HepG2 (cell line): ENCODE data around the gene ASB16. TPM values are rescaled to one million over a fixed set of nuclear protein-coding genes. Genes with fewer than 3 reads are reported as not detected.
A peak's percentile ranks its signal among the peaks of the same experiment; 100 is the strongest.

Source experiments
- CENPT ChIP-seq: sonication (generic); formaldehyde crosslinking; IDR thresholded peaks from 2 replicates; pipeline ENCODE4 v1.8.0; 2022; ENCODE audit warnings: low read depth, mild to moderate bottlenecking, moderate library complexity, missing genetic modification reagents
- FOXA3 ChIP-seq: IDR thresholded peaks from 2 replicates; pipeline ENCODE4 v1.6.1; 2016; ENCODE audit warnings: missing genetic modification reagents, missing compliant biosample characterization
- HOXA7 ChIP-seq: sonication (generic); formaldehyde crosslinking; IDR thresholded peaks from 2 replicates; pipeline ENCODE4 v1.8.1; 2022; ENCODE audit warnings: mild to moderate bottlenecking, missing genetic modification reagents, moderate library complexity
- KDM5B ChIP-seq: sonication (generic); formaldehyde crosslinking; IDR thresholded peaks from 2 replicates; pipeline ENCODE4 v1.4.0; 2020; ENCODE audit warnings: missing genetic modification reagents, mild to moderate bottlenecking, borderline replicate concordance
- NBN ChIP-seq: fragments of 450-650 bp; conservative IDR thresholded peaks from 2 replicates; pipeline ENCODE4 v1.6.1; 2017
- NCOA2 ChIP-seq: sonication (generic); formaldehyde crosslinking; IDR thresholded peaks from 2 replicates; pipeline ENCODE4 v1.8.0; 2022; ENCODE audit warnings: inconsistent platforms
- NFKBIZ ChIP-seq: IDR thresholded peaks from 2 replicates; pipeline ENCODE4 v1.6.1; 2018; ENCODE audit warnings: missing genetic modification reagents, missing compliant biosample characterization
- PPARG ChIP-seq: conservative IDR thresholded peaks from 2 replicates; pipeline ENCODE4 v1.6.1; 2016; ENCODE audit warnings: missing biosample characterization, missing genetic modification reagents
- RBAK ChIP-seq: sonication (generic); formaldehyde crosslinking; IDR thresholded peaks from 2 replicates; pipeline ENCODE4 v1.5.1; 2020; ENCODE audit warnings: mild to moderate bottlenecking, missing genetic modification reagents
- SOX5 ChIP-seq: IDR thresholded peaks from 2 replicates; pipeline ENCODE4 v1.6.1; 2016; ENCODE audit warnings: borderline replicate concordance
- SP5 ChIP-seq: IDR thresholded peaks from 2 replicates; pipeline ENCODE4 v1.6.1; 2016; ENCODE audit warnings: low read depth, borderline replicate concordance
- ZMYM4 ChIP-seq: sonication (generic); formaldehyde crosslinking; IDR thresholded peaks from 2 replicates; pipeline ENCODE4 v1.8.1; 2023; ENCODE audit warnings: mild to moderate bottlenecking, missing genetic modification reagents
- ZNF136 ChIP-seq: sonication (generic); formaldehyde crosslinking; IDR thresholded peaks from 2 replicates; pipeline ENCODE4 v1.8.1; 2022; ENCODE audit warnings: low read depth, mild to moderate bottlenecking, moderate library complexity, missing genetic modification reagents
- ZNF232 ChIP-seq: sonication (generic); formaldehyde crosslinking; IDR thresholded peaks from 2 replicates; pipeline ENCODE4 v1.4.0; 2020; ENCODE audit warnings: missing genetic modification reagents, borderline replicate concordance
- ZNF282 ChIP-seq: fragments of 450-650 bp; IDR thresholded peaks from 2 replicates; pipeline ENCODE4 v1.6.1; 2018; ENCODE audit not compliant: partially characterized antibody
- ZNF441 ChIP-seq: sonication (generic); formaldehyde crosslinking; IDR thresholded peaks from 2 replicates; pipeline ENCODE4 v1.7.0; 2021; ENCODE audit warnings: missing genetic modification reagents, borderline replicate concordance
- ZNF556 ChIP-seq: sonication (generic); formaldehyde crosslinking; IDR thresholded peaks from 2 replicates; pipeline ENCODE4 v1.4.0; 2020; ENCODE audit warnings: mild to moderate bottlenecking, missing genetic modification reagents, borderline replicate concordance
- ZNF577 ChIP-seq: sonication (generic); formaldehyde crosslinking; IDR thresholded peaks from 2 replicates; pipeline ENCODE4 v1.4.0; 2020; ENCODE audit warnings: mild to moderate bottlenecking, low read depth, missing genetic modification reagents, borderline replicate concordance
- ZNF629 ChIP-seq: sonication (generic); formaldehyde crosslinking; conservative IDR thresholded peaks from 2 replicates; pipeline ENCODE4 v1.5.0; 2020; ENCODE audit warnings: missing genetic modification reagents
- ZNF879 ChIP-seq: sonication (generic); formaldehyde crosslinking; IDR thresholded peaks from 2 replicates; pipeline ENCODE4 v1.8.1; 2023; ENCODE audit warnings: missing genetic modification reagents
- polyA plus RNA-seq, 8 experiments: library from polyadenylated mRNA; depleted of rRNA in 3 of 8; stranded (reverse) in 7 of 8; unstranded in 1 of 8; fragments of >200 nt; fragmentation: Illumina TruSeq in 4 of 8; extraction: Trizol in 4 of 8; gene quantifications; 2 replicates each; pipeline versions ENCODE4 v1.2.1 to v1.2.3, GENCODE V29; 2011 to 2016; ENCODE audit warnings: low read depth in 4 of 8, missing spikeins in 1 of 8, mixed read lengths in 1 of 8; ENCODE audit not compliant: insufficient read depth in 1 of 8
- total RNA-seq, 5 experiments: library from RNA; depleted of rRNA; stranded (reverse); fragments of >200 nt; fragmentation: Illumina TruSeq; extraction: Trizol; gene quantifications; 2 replicates each; pipeline ENCODE4 v1.2.3, GENCODE V29; 2016; ENCODE audit warnings: low read depth in 1 of 5
- TF ChIP-seq, protein P1 (sequence below): sonication (generic); formaldehyde crosslinking; conservative IDR thresholded peaks from 2 replicates; pipeline ENCODE4 v1.4.0; 2020; ENCODE audit warnings: missing genetic modification reagents
- TF ChIP-seq, protein P2 (sequence below): sonication (generic); formaldehyde crosslinking; IDR thresholded peaks from 2 replicates; pipeline ENCODE4 v1.4.0; 2020; ENCODE audit warnings: mild to moderate bottlenecking, missing genetic modification reagents
- TF ChIP-seq, protein P3 (sequence below): IDR thresholded peaks from 2 replicates; pipeline ENCODE4 v1.6.1; 2016
- TF ChIP-seq, protein P4 (sequence below): sonication (generic); formaldehyde crosslinking; IDR thresholded peaks from 2 replicates; pipeline ENCODE4 v1.5.1; 2020; ENCODE audit warnings: missing genetic modification reagents, mild to moderate bottlenecking, borderline replicate concordance

Gene ASB16
- total and polyA plus RNA-seq, 2 of the 13 experiments (the other 11 are each of a cell fraction or from before 2014, with no cell fraction given) = 0.07 TPM; not detected in 1

DNA sequence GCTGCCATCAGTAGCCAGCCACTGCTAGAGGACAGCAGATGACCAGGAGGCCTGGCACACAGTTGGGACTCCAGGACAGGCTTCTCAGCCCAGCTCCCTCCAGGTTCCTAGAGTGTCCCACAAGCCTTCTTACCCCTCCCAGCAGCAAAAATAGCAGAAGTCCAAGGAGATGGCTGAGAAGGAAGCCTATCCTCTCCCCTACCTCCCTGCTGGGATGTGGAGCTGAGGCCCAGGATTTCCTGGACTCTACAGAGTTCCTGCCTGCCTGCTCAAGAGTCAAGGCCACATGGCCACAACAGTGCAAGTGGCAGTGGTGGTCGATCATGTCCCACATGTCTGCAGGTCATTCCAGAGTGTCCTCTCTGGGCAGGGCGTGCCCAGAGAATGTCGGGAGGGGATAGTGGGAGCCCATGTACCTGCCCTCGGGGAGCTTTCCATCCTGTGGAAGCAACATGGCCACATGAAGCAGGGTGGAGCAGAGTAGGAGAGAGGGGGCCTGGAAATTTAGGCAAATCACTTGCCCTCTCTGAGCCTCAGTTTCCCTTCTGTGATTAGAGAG is 36.5 kb upstream of the ASB16 start (continued):
- peak; percentile 71 for TF ChIP-seq SOX5 (CRISPR knock-in tag)
- TF ChIP-seq RBAK = no peak
- TF ChIP-seq, protein P1, sequence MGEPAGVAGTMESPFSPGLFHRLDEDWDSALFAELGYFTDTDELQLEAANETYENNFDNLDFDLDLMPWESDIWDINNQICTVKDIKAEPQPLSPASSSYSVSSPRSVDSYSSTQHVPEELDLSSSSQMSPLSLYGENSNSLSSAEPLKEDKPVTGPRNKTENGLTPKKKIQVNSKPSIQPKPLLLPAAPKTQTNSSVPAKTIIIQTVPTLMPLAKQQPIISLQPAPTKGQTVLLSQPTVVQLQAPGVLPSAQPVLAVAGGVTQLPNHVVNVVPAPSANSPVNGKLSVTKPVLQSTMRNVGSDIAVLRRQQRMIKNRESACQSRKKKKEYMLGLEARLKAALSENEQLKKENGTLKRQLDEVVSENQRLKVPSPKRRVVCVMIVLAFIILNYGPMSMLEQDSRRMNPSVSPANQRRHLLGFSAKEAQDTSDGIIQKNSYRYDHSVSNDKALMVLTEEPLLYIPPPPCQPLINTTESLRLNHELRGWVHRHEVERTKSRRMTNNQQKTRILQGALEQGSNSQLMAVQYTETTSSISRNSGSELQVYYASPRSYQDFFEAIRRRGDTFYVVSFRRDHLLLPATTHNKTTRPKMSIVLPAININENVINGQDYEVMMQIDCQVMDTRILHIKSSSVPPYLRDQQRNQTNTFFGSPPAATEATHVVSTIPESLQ (CRISPR knock-in tag) = 0 out of 2 replicates have a peak, but pooled peaks have one; percentile 62
- no peak for TF ChIP-seq ZNF232 (CRISPR knock-in tag)
- peak; percentile 58; the same call in 1 of the 2 replicates for TF ChIP-seq PPARG (CRISPR knock-in tag)
- TF ChIP-seq KDM5B (CRISPR knock-in tag) = peak; percentile 72; the same call in 1 of the 2 replicates
- no peak for TF ChIP-seq NBN
- TF ChIP-seq, protein P2, sequence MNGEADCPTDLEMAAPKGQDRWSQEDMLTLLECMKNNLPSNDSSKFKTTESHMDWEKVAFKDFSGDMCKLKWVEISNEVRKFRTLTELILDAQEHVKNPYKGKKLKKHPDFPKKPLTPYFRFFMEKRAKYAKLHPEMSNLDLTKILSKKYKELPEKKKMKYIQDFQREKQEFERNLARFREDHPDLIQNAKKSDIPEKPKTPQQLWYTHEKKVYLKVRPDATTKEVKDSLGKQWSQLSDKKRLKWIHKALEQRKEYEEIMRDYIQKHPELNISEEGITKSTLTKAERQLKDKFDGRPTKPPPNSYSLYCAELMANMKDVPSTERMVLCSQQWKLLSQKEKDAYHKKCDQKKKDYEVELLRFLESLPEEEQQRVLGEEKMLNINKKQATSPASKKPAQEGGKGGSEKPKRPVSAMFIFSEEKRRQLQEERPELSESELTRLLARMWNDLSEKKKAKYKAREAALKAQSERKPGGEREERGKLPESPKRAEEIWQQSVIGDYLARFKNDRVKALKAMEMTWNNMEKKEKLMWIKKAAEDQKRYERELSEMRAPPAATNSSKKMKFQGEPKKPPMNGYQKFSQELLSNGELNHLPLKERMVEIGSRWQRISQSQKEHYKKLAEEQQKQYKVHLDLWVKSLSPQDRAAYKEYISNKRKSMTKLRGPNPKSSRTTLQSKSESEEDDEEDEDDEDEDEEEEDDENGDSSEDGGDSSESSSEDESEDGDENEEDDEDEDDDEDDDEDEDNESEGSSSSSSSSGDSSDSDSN (CRISPR knock-in tag) = peak; percentile 49; the same call in 1 of the 2 replicates
- 0 out of 2 replicates have a peak, but pooled peaks have one; percentile 54 for TF ChIP-seq ZNF879 (CRISPR knock-in tag)
- no peak for TF ChIP-seq SP5 (CRISPR knock-in tag)
- TF ChIP-seq, protein P3, sequence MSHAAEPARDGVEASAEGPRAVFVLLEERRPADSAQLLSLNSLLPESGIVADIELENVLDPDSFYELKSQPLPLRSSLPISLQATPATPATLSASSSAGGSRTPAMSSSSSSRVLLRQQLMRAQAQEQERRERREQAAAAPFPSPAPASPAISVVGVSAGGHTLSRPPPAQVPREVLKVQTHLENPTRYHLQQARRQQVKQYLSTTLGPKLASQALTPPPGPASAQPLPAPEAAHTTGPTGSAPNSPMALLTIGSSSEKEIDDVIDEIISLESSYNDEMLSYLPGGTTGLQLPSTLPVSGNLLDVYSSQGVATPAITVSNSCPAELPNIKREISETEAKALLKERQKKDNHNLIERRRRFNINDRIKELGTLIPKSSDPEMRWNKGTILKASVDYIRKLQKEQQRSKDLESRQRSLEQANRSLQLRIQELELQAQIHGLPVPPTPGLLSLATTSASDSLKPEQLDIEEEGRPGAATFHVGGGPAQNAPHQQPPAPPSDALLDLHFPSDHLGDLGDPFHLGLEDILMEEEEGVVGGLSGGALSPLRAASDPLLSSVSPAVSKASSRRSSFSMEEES = peak; percentile 53; the same call in 1 of the 2 replicates
- peak; percentile 76 for TF ChIP-seq ZNF441 (CRISPR knock-in tag)
- TF ChIP-seq ZNF577 (CRISPR knock-in tag) = no peak
- TF ChIP-seq HOXA7 = no peak
- no peak for TF ChIP-seq ZNF629
- TF ChIP-seq, protein P4, sequence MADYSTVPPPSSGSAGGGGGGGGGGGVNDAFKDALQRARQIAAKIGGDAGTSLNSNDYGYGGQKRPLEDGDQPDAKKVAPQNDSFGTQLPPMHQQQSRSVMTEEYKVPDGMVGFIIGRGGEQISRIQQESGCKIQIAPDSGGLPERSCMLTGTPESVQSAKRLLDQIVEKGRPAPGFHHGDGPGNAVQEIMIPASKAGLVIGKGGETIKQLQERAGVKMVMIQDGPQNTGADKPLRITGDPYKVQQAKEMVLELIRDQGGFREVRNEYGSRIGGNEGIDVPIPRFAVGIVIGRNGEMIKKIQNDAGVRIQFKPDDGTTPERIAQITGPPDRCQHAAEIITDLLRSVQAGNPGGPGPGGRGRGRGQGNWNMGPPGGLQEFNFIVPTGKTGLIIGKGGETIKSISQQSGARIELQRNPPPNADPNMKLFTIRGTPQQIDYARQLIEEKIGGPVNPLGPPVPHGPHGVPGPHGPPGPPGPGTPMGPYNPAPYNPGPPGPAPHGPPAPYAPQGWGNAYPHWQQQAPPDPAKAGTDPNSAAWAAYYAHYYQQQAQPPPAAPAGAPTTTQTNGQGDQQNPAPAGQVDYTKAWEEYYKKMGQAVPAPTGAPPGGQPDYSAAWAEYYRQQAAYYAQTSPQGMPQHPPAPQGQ (CRISPR knock-in tag) = peak; percentile 86; the same call in 1 of the 2 replicates
- TF ChIP-seq CENPT (CRISPR knock-in tag) = no peak
- no peak for TF ChIP-seq ZNF282
- peak; percentile 72; the same call in 1 of the 2 replicates for TF ChIP-seq ZMYM4
- peak; percentile 94 for TF ChIP-seq ZNF556 (CRISPR knock-in tag)
- TF ChIP-seq ZNF136 (CRISPR knock-in tag) = 0 out of 2 replicates have a peak, but pooled peaks have one; percentile 67
- peak; percentile 63; the same call in 1 of the 2 replicates for TF ChIP-seq NCOA2 (CRISPR knock-in tag)
- TF ChIP-seq FOXA3 (CRISPR knock-in tag) = peak; percentile 67
- no peak for TF ChIP-seq NFKBIZ (CRISPR knock-in tag)
